ENCODE measurements around the gene CKAP5. TPM values are rescaled to one million over a fixed set of nuclear protein-coding genes. Genes with fewer than 3 reads are reported as not detected.

Gene CKAP5
- total RNA-seq, 4 donors from 2014 or later, result 29.3 to 36.2 (median 31.3) TPM

DNA sequence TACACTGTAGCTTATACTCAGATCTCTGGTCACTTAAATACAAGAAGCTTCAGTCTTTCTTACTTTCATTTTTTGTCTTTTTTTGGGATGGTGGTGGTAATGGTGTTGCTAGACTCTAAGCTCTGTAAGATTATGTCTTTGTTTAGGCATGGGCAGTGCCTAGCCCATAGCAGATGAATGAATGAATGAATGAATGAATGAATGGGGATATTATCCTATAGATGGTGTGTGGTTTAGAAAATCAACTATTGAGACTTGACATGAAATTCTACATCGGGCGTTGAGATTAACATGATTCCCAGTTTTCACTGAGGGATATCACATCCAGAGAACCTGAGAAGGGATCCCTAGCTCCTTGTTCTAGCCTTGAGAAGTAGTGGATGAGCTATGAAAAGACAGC is 9.8 kb upstream of the CKAP5 start:
- no peak overlapping the region for H3K4me3 ChIP-seq (ENCODE audit: low read depth, poor library complexity, severe bottlenecking)
- no peak for DNase-seq (ENCODE audit: low spot score in 2 of 2)
- WGBS, 2 donors, result 95 to 97% methylated on average over 2 of the region's 2 CpGs
- TF ChIP-seq POLR2A (IDR thresholded peaks at IDR 0.05), result no peak
- TF ChIP-seq, protein P1, sequence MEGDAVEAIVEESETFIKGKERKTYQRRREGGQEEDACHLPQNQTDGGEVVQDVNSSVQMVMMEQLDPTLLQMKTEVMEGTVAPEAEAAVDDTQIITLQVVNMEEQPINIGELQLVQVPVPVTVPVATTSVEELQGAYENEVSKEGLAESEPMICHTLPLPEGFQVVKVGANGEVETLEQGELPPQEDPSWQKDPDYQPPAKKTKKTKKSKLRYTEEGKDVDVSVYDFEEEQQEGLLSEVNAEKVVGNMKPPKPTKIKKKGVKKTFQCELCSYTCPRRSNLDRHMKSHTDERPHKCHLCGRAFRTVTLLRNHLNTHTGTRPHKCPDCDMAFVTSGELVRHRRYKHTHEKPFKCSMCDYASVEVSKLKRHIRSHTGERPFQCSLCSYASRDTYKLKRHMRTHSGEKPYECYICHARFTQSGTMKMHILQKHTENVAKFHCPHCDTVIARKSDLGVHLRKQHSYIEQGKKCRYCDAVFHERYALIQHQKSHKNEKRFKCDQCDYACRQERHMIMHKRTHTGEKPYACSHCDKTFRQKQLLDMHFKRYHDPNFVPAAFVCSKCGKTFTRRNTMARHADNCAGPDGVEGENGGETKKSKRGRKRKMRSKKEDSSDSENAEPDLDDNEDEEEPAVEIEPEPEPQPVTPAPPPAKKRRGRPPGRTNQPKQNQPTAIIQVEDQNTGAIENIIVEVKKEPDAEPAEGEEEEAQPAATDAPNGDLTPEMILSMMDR (IDR thresholded peaks at IDR 0.05), result no peak
- intact Hi-C loops (cut with DNase I; ENCODE audit: low total_unique reads), result no loop called here

DNA sequence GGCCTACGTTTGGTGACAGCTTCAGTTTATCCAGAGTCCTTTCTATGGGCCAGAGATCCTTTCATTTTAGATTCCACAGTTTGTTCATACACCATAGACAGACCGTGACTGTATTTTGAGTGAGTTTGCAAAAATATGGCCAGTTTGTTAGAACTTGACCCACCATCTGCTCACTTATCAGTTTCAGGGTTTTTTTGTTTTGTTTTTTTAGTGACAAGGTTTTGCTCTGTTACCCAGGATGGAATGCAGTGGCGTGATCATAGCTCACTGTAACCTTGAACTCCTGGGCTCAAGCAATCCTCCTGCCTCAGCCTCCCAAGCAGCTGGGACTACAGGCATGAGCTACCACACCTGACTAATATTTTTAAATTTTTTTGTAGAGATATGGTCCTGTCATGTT is 9.1 kb upstream of the CKAP5 start:
- no peak for DNase-seq (ENCODE audit: low spot score in 2 of 2)
- TF ChIP-seq, protein P1 (IDR thresholded peaks at IDR 0.05), result no peak
- no peak for TF ChIP-seq POLR2A (IDR thresholded peaks at IDR 0.05)
- intact Hi-C loops (cut with DNase I; ENCODE audit: low total_unique reads), result no loop called here
- WGBS, 2 donors, result 93 to 95% methylated on average over 3 of the region's 3 CpGs
- no peak overlapping the region for H3K4me3 ChIP-seq (ENCODE audit: low read depth, poor library complexity, severe bottlenecking)

DNA sequence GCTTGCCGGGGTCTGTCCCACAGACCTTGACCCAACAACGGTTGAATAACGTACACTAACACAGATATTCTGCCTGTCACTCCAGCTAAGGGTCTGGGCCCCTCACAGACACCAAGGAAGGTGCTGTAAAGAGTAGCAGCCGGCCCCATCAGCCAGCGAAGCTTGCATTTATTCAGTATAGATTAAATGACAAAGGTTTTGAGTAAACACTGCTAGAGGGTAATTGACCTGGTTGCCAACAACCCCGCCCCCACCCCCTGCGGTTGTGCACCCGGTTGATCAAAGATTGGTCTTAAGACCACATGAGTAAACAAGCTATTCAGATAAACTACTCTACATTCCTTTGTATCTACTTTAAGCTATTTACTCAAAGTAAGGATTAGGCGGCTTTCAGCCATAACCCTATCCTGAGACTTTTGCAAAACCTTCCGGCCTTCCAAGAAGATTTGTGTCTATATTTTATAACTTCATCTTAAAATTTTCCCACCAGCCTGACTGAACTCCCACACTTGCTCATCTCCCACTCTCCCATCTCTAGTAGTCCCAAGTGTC is 4.8 kb upstream of the CKAP5 start:
- intact Hi-C loops (cut with DNase I; ENCODE audit: low total_unique reads), result no loop called here

DNA sequence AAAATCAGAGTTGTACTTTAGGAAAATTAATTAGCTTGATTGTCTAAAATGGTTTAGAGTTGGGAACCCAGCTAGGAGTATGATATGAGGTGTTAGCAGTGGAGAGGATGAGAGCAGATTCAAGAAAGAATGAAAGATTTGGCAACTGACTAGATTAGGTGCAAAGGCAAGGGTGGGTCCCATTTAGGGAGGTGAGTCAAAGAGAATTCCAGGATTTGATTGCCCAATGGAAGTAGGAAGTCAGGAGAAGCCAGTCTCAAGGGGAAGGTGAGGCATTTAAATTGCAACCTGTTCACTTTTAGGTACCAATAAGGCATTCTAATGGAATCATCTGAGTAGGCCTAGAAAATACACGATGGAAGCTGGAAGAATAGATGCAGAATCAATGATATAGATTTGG is 3.6 kb upstream of the CKAP5 start:
- TF ChIP-seq, protein P1 (IDR thresholded peaks at IDR 0.05), result no peak
- no peak for TF ChIP-seq POLR2A (IDR thresholded peaks at IDR 0.05)
- no peak overlapping the region for H3K4me3 ChIP-seq (ENCODE audit: low read depth, poor library complexity, severe bottlenecking)
- DNase-seq (ENCODE audit: low spot score in 2 of 2), result no peak
- intact Hi-C loops (cut with DNase I; ENCODE audit: low total_unique reads), result no loop called here
- 86 to 90% methylated on average over 1 of the region's 1 CpG for WGBS, 2 donors

More for the DNA sequence above, 4.8 kb upstream of the CKAP5 start:
- H3K4me3 ChIP-seq (ENCODE audit: low read depth, poor library complexity, severe bottlenecking), result no peak overlapping the region
- 64% methylated on average over 10 of the region's 10 CpGs for WGBS, 2 donors
- TF ChIP-seq, protein P1 (IDR thresholded peaks at IDR 0.05), result no peak
- TF ChIP-seq POLR2A (IDR thresholded peaks at IDR 0.05), result no peak
- DNase-seq (ENCODE audit: low spot score in 2 of 2), result no peak

DNA sequence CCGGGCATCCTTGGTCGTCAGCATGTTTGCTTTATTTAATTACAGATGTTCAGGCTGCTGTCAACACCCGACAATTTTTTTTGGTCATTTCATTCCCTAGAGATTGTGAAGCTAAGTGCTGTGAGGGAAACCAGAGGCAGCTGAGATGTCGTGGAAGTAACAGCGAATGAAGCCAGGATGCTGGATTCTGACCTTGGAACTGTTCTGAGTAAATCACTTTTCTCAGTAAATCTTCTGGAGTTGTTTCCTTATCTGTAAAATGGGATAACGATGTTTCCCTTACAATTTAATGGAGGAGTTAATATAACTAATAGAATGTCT is 390 bp upstream of the CKAP5 start:
- 5% methylated on average over 6 of the region's 6 CpGs for WGBS, 2 donors
- intact Hi-C loops (cut with DNase I; ENCODE audit: low total_unique reads), result no loop called here
- no peak for DNase-seq (ENCODE audit: low spot score in 2 of 2)

DNA sequence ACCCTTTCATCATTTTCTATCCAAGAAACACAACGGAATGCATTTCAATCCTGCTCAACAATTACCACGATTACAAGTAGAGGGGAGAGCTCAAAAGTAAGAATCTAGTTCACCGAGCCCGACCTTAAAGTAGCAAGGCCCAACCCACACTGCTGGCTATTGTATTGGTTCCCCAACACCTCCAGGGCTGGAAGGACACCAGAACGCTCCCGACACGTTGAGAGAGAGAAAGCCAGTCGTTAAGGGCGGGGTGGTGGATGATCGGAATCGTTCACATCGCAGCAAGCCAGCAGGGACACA is 690 bp downstream of the CKAP5 start:
- TF ChIP-seq, protein P1 (IDR thresholded peaks at IDR 0.05), result no peak
- TF ChIP-seq POLR2A (IDR thresholded peaks at IDR 0.05), result no peak
- 0% methylated on average over 12 of the region's 12 CpGs for WGBS, 2 donors
- no peak for DNase-seq (ENCODE audit: low spot score in 2 of 2)
- H3K4me3 ChIP-seq (ENCODE audit: low read depth, poor library complexity, severe bottlenecking), result peak overlapping the region; percentile 95
- intact Hi-C loops (cut with DNase I; ENCODE audit: low total_unique reads), result no loop called here

More for the DNA sequence above, 390 bp upstream of the CKAP5 start:
- peak overlapping the region; percentile 95 for H3K4me3 ChIP-seq (ENCODE audit: low read depth, poor library complexity, severe bottlenecking)
- TF ChIP-seq, protein P1 (IDR thresholded peaks at IDR 0.05), result no peak
- TF ChIP-seq POLR2A (IDR thresholded peaks at IDR 0.05), result no peak

Data from lower leg skin (tissue), 4 donors.